Breast epithelium (tissue), 4 donors: ENCODE results near the gene FHL1. TPM values are rescaled to one million over a fixed set of nuclear protein-coding genes. Genes with fewer than 3 reads are reported as not detected.

Experiments used
- DNase-seq, 2 donors: peaks; one replicate each; pipeline ENCODE4 v3.0.0-alpha.2; 2019; ENCODE audit warnings: low spot score in 2 of 2
- H3K27ac ChIP-seq, 2 donors: fragments of 200-600 bp; sonication (generic) in 1 of 2; one replicate each; pipeline ENCODE4 v1.5.1; 2016 to 2019; ENCODE audit warnings: mild to moderate bottlenecking in 1 of 2
- H3K27me3 ChIP-seq, 2 donors: fragments of 200-600 bp; sonication (generic) in 1 of 2; one replicate each; pipeline versions ENCODE4 v1.5.1 to v1.6.0; 2017 to 2019; ENCODE audit warnings: control low read depth in 1 of 2, mild to moderate bottlenecking in 1 of 2
- H3K36me3 ChIP-seq: fragments of 200-600 bp; one replicate; pipeline ENCODE4 v1.5.1; 2019
- H3K4me1 ChIP-seq, 2 donors: fragments of 200-600 bp; sonication (generic); one replicate each; pipeline ENCODE4 v1.5.1; 2016 to 2019; ENCODE audit warnings: control low read depth in 1 of 2
- H3K4me3 ChIP-seq, 3 donors: fragments of 200-600 bp; sonication (generic); 1 replicate in 2 of 3; 2 replicates in 1 of 3; pipeline ENCODE4 v1.5.1; 2016 to 2019; ENCODE audit warnings: mild to moderate bottlenecking in 3 of 3, moderate library complexity in 2 of 3
- H3K9me3 ChIP-seq, 2 donors: fragments of 200-600 bp; sonication (generic) in 1 of 2; one replicate each; pipeline ENCODE4 v1.5.1; 2016 to 2019; ENCODE audit warnings: control low read depth in 1 of 2
- POLR2A ChIP-seq: fragments of 450-650 bp; IDR thresholded peaks from one replicate; pipeline ENCODE4 v1.6.1; 2016; ENCODE audit warnings: antibody characterized with exemption, mild to moderate bottlenecking, moderate library complexity
- POLR2AphosphoS5 ChIP-seq, 3 donors: sonication (generic); formaldehyde crosslinking; IDR thresholded peaks; one replicate each; pipeline ENCODE4 v1.6.1; 2017; ENCODE audit warnings: antibody characterized with exemption in 3 of 3
- intact Hi-C: fragments of 100-400 bp; cut with DNase I; formaldehyde crosslinking; loops from one replicate; pipeline ENCODE4 v1.15.1; 2023; ENCODE audit warnings: low total_unique reads
- total RNA-seq, 3 donors: library from RNA; depleted of rRNA; stranded (reverse); fragments of >200 nt; gene quantifications; one replicate each; pipeline ENCODE4 v1.1.0, GENCODE V29; 2016
- TF ChIP-seq, protein P1 (sequence below), 3 donors: fragments of 450-650 bp; IDR thresholded peaks; one replicate each; pipeline ENCODE4 v1.5.1; 2016 to 2017; ENCODE audit warnings: antibody characterized with exemption in 3 of 3, mild to moderate bottlenecking in 3 of 3, moderate library complexity in 3 of 3

FHL1 gene
- total RNA-seq, 3 donors from 2014 or later = 299 to 1,250 (median 654) TPM

DNA sequence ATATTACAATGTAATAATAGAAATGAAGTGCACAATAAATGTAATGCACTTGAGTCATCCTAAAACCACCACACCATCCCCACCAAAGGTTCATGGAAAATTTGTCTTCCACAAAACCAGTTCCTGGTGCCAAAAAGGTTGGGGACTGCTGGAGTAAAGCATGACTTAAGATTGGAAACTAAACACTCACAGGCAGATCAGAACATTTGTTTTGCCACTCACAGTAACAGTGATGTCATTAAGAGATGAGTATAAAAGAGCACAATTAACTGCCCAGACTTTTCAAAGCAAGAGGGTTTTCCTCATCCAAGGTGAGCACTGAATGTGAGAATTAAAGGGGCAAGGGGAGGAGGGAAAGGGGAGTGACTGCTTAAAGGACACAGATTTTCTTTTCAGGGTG is 68.2 kb downstream of the FHL1 start:
- intact Hi-C loops = no loop called here
- no peak overlapping the region for H3K4me3 ChIP-seq
- no peak for TF ChIP-seq POLR2AphosphoS5 (IDR thresholded peaks at IDR 0.05)
- TF ChIP-seq, protein P1, sequence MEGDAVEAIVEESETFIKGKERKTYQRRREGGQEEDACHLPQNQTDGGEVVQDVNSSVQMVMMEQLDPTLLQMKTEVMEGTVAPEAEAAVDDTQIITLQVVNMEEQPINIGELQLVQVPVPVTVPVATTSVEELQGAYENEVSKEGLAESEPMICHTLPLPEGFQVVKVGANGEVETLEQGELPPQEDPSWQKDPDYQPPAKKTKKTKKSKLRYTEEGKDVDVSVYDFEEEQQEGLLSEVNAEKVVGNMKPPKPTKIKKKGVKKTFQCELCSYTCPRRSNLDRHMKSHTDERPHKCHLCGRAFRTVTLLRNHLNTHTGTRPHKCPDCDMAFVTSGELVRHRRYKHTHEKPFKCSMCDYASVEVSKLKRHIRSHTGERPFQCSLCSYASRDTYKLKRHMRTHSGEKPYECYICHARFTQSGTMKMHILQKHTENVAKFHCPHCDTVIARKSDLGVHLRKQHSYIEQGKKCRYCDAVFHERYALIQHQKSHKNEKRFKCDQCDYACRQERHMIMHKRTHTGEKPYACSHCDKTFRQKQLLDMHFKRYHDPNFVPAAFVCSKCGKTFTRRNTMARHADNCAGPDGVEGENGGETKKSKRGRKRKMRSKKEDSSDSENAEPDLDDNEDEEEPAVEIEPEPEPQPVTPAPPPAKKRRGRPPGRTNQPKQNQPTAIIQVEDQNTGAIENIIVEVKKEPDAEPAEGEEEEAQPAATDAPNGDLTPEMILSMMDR (IDR thresholded peaks at IDR 0.05) = no peak
- TF ChIP-seq POLR2A = no peak
- DNase-seq = no peak
- no peak overlapping the region for H3K27ac ChIP-seq
- H3K4me1 ChIP-seq = no peaks in the 10 kb centered on the region
- H3K27me3 ChIP-seq = peaks cover 0 to 35% of the 10 kb centered on the region in 2 donors
- no peaks in the 10 kb centered on the region for H3K36me3 ChIP-seq
- no peaks in the 10 kb centered on the region for H3K9me3 ChIP-seq

DNA sequence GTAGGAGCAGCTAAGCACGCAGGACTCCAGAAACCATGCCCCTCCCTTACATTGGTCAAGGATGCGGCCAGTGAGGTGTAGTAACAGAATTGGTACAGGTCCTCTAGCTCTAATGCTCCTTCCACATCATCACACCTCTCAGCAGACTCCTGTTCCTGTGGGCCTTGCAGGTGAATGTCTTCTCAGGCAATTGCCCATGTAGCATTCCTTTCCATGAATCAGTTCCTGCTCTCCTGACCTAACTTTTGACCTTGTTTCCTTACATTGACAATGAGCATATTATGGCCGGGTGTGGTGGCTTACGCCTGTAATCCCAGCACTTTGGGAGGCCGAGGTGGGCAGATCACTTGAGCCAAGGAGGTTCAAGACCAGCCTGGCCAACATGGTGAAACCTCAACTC is 72.6 kb downstream of the FHL1 start:
- intact Hi-C loops = no loop called here
- no peaks in the 10 kb centered on the region for H3K4me1 ChIP-seq
- H3K36me3 ChIP-seq = no peaks in the 10 kb centered on the region
- no peak for DNase-seq
- peaks cover 0 to 9% of the 10 kb centered on the region in 2 donors for H3K27me3 ChIP-seq
- no peaks in the 10 kb centered on the region for H3K9me3 ChIP-seq
- TF ChIP-seq, protein P1 (IDR thresholded peaks at IDR 0.05) = no peak
- no peak for TF ChIP-seq POLR2A
- TF ChIP-seq POLR2AphosphoS5 (IDR thresholded peaks at IDR 0.05) = no peak
- H3K27ac ChIP-seq = no peak overlapping the region
- H3K4me3 ChIP-seq = no peak overlapping the region

DNA sequence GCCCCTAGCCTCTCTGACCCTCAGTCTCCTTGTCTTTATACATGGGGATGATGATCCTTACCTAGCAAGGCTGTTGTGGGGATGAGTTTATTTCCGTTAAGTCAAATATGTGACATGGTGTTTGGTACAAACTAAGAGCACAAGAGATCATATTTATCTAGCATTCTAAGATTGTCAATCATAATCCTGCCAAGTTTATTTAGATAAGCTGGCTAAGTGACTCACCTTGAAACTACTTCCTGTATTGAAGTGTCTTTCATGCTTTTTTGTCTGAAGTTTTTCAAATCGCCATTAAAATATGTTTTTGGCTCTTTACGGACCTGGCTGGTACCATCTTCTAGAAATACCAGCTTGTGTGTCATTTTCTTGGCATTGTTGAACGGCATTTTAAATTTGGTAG is 73.2 kb downstream of the FHL1 start:
- H3K4me3 ChIP-seq = no peak overlapping the region
- intact Hi-C loops = no loop called here
- H3K36me3 ChIP-seq = no peaks in the 10 kb centered on the region
- no peak overlapping the region for H3K27ac ChIP-seq
- no peak for DNase-seq
- H3K4me1 ChIP-seq = no peaks in the 10 kb centered on the region
- no peak for TF ChIP-seq POLR2A
- TF ChIP-seq, protein P1 (IDR thresholded peaks at IDR 0.05) = no peak
- TF ChIP-seq POLR2AphosphoS5 (IDR thresholded peaks at IDR 0.05) = no peak
- no peaks in the 10 kb centered on the region for H3K9me3 ChIP-seq
- peaks cover 0 to 8% of the 10 kb centered on the region in 2 donors for H3K27me3 ChIP-seq

DNA sequence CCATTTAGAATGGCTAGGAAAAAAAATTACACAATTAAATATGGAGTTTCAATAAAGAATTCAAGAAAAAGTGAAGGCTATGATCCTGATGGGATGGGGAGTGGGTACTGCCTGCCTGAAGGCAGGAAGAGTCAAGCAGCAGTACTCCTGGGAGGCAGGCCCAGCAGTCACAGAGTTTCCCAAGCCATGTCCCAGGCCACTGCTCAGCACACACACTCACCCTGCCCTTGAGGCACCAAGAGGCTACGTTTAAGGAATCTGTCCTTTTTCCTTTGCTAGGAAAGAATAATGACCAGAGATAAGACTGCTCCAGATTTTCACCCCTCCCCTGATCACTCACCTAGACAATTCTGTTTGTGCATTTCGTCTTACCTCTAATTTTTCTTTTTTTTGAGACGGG is 73.6 kb downstream of the FHL1 start:
- intact Hi-C loops = no loop called here
- Histone ChIP-seq H3K4me1 (no peaks in the 10 kb centered on the region), H3K36me3 (no peaks in the 10 kb centered on the region), H3K27ac (no peak overlapping the region), H3K27me3 (peaks cover 0 to 9% of the 10 kb centered on the region in 2 donors), H3K4me3 (no peak overlapping the region), H3K9me3 (no peaks in the 10 kb centered on the region)
- TF ChIP-seq POLR2AphosphoS5 (IDR thresholded peaks at IDR 0.05) (no peak), POLR2A (no peak)
- TF ChIP-seq, protein P1 (IDR thresholded peaks at IDR 0.05) = no peak
- no peak for DNase-seq

DNA sequence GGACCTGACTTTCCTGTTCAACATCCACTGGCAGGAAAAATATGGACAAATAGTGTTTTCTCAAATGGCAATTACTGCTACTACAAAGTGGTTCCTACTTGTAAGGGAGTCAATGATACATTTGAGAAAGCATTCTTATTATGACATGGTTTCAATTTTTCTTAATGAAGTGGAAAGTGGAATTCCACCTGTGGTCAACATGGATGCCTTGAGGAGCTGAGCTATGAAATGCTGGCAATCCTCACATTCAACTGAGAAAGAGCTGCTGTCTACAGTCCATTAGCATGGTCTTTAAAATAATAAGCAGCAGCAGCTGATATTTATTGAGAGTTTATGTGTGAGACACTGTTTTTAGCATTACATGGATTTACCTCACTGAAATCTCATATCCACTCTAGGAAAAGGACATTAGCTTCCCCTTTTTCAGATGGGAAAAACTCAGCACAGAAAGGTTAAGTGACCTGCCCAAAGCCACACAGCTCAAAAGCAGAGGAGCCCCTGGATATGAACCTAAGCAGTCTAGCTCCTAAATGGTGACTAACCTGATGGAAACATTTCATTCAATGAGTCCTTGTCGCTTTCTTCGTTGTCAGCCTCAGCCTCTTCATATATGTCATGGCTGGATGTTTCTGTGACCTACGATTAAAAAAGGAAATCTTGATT is 74.6 kb downstream of the FHL1 start:
- peaks cover 0 to 6% of the 10 kb centered on the region in 2 donors for H3K27me3 ChIP-seq
- DNase-seq = no peak
- no peak overlapping the region for H3K4me3 ChIP-seq
- H3K9me3 ChIP-seq = no peaks in the 10 kb centered on the region
- H3K36me3 ChIP-seq = no peaks in the 10 kb centered on the region
- H3K4me1 ChIP-seq = no peaks in the 10 kb centered on the region
- H3K27ac ChIP-seq = no peak overlapping the region
- TF ChIP-seq POLR2AphosphoS5 (IDR thresholded peaks at IDR 0.05) (no peak), POLR2A (no peak)
- TF ChIP-seq, protein P1 (IDR thresholded peaks at IDR 0.05) = no peak
- intact Hi-C loops = no loop called here
